GM21737 (cell line): ENCODE results near the gene SPATA19.

ENCODE experiments used
- ATAC-seq: cut with Tn5 transposase; IDR thresholded peaks from one replicate; pipeline ENCODE4 v1.9.1; 2021; ENCODE audit warnings: mild to moderate bottlenecking, moderate library complexity; ENCODE audit not compliant: unreplicated experiment

Gene SPATA19

GRCh38 chr11:133840479-133840941, 4.8 kb downstream of the SPATA19 start:
- ATAC-seq = no peak

- ATAC-seq = no peak
Observed at GRCh38 chr11:133835593-133836548, 9.4 kb downstream of the SPATA19 start.

GRCh38 chr11:133834682-133835592, 10.4 kb downstream of the SPATA19 start:
- ATAC-seq = no peak

- no peak for ATAC-seq
Observed at GRCh38 chr11:133833898-133834681, 11.2 kb downstream of the SPATA19 start.

GRCh38 chr11:133832991-133833897, 12.1 kb downstream of the SPATA19 start:
- ATAC-seq = no peak

- ATAC-seq = no peak
Observed at GRCh38 chr11:133832096-133832990, 13.0 kb downstream of the SPATA19 start.

- ATAC-seq = no peak
Observed at GRCh38 chr11:133830931-133831907, 14.1 kb downstream of the SPATA19 start.

- no peak for ATAC-seq
Observed at GRCh38 chr11:133829566-133829965, 15.7 kb downstream of the SPATA19 start.

- no peak for ATAC-seq
Observed at GRCh38 chr11:133828871-133829270, 16.4 kb downstream of the SPATA19 start.

GRCh38 chr11:133827556-133827955, 17.8 kb downstream of the SPATA19 start:
- ATAC-seq = no peak

GRCh38 chr11:133826866-133827265, 18.4 kb downstream of the SPATA19 start:
- no peak for ATAC-seq

- ATAC-seq = no peak
Observed at GRCh38 chr11:133825666-133826065, 19.6 kb downstream of the SPATA19 start.

- no peak for ATAC-seq
Observed at GRCh38 chr11:133825156-133825555, 20.2 kb downstream of the SPATA19 start.

- ATAC-seq = no peak
Observed at GRCh38 chr11:133824593-133824992, 20.7 kb downstream of the SPATA19 start.

GRCh38 chr11:133823614-133824013, 21.7 kb downstream of the SPATA19 start:
- no peak for ATAC-seq

GRCh38 chr11:133823211-133823610, 22.1 kb downstream of the SPATA19 start:
- no peak for ATAC-seq

- ATAC-seq = no peak
Observed at GRCh38 chr11:133821776-133822175, 23.5 kb downstream of the SPATA19 start.
